ENCODE measurements around the gene KCTD2. TPM values are rescaled to one million over a fixed set of nuclear protein-coding genes. Genes with fewer than 3 reads are reported as not detected.
"Not testable (repeated sequence)": the region's sequence is repeated elsewhere in the genome, so short reads cannot be mapped to it uniquely, and the experiment has no call there.

Gene KCTD2
- total RNA-seq, 3 donors from 2014 or later (not counting 1 experiment from before 2014, with no cell fraction given) = 17.4 to 27.0 (median 24.7) TPM

- H3K4me3 ChIP-seq (ENCODE audit: low read length); H3K27me3 ChIP-seq (ENCODE audit: control insufficient read depth, insufficient read depth, low read length); intact Hi-C loops (cut with micrococcal nuclease); H3K27ac ChIP-seq (ENCODE audit: low read length); H3K36me3 Mint-ChIP-seq; H3K9me3 Mint-ChIP-seq; DNase-seq; ATAC-seq; H3K4me3 Mint-ChIP-seq; H3K27me3 Mint-ChIP-seq (ENCODE audit: low read depth in 2 of 2); H3K9me3 ChIP-seq (ENCODE audit: control insufficient read depth, insufficient read depth, low read length); H3K27ac Mint-ChIP-seq; H3K36me3 ChIP-seq (ENCODE audit: control insufficient read depth, insufficient read depth, low read length): not testable (repeated sequence)
- peaks cover 7 to 10% of the 10 kb centered on the region in 2 donors for H3K4me1 Mint-ChIP-seq
- H3K4me1 ChIP-seq (ENCODE audit: control insufficient read depth, insufficient read depth, low read length) = peaks cover 12% of the 10 kb centered on the region
- 100% methylated on average over 3 of the region's 5 CpGs for WGBS (ENCODE audit: insufficient coverage)
Measured at GRCh38 chr17:75072909-75073308, 25.9 kb downstream of the KCTD2 start.

- WGBS (ENCODE audit: insufficient coverage) = 95% methylated on average over 5 of the region's 5 CpGs
- Histone ChIP-seq H3K9me3 (ENCODE audit: control insufficient read depth, insufficient read depth, low read length) (no peaks in the 10 kb centered on the region), H3K4me3 (ENCODE audit: low read length) (no peak overlapping the region), H3K4me1 (ENCODE audit: control insufficient read depth, insufficient read depth, low read length) (peaks cover 17% of the 10 kb centered on the region), H3K36me3 (ENCODE audit: control insufficient read depth, insufficient read depth, low read length) (no peaks in the 10 kb centered on the region), H3K27me3 (ENCODE audit: control insufficient read depth, insufficient read depth, low read length) (no peaks in the 10 kb centered on the region), H3K27ac (ENCODE audit: low read length) (no peak overlapping the region)
- no peaks in the 10 kb centered on the region for H3K36me3 Mint-ChIP-seq
- H3K4me3 Mint-ChIP-seq = no peak overlapping the region
- no peak for DNase-seq
- intact Hi-C loops (cut with micrococcal nuclease) = no loop called here
- no peak for ATAC-seq
- H3K4me1 Mint-ChIP-seq = peaks cover 7 to 8% of the 10 kb centered on the region in 2 donors
- H3K9me3 Mint-ChIP-seq = no peaks in the 10 kb centered on the region
- no peaks in the 10 kb centered on the region for H3K27me3 Mint-ChIP-seq (ENCODE audit: low read depth in 2 of 2)
- TF ChIP-seq CTCF (IDR thresholded peaks at IDR 0.05) = no peak
- H3K27ac Mint-ChIP-seq = no peak overlapping the region
Measured at GRCh38 chr17:75073618-75074047, 26.6 kb downstream of the KCTD2 start.

- Mint-ChIP-seq H3K27ac (no peak overlapping the region), H3K27me3 (ENCODE audit: low read depth in 2 of 2) (no peaks in the 10 kb centered on the region), H3K4me3 (no peak overlapping the region), H3K9me3 (no peaks in the 10 kb centered on the region), H3K4me1 (peaks cover 7 to 8% of the 10 kb centered on the region in 2 donors), H3K36me3 (no peaks in the 10 kb centered on the region)
- Histone ChIP-seq H3K4me3 (ENCODE audit: low read length) (no peak overlapping the region), H3K9me3 (ENCODE audit: control insufficient read depth, insufficient read depth, low read length) (no peaks in the 10 kb centered on the region), H3K36me3 (ENCODE audit: control insufficient read depth, insufficient read depth, low read length) (no peaks in the 10 kb centered on the region), H3K27ac (ENCODE audit: low read length) (no peak overlapping the region), H3K27me3 (ENCODE audit: control insufficient read depth, insufficient read depth, low read length) (no peaks in the 10 kb centered on the region), H3K4me1 (ENCODE audit: control insufficient read depth, insufficient read depth, low read length) (peaks cover 26% of the 10 kb centered on the region)
- DNase-seq (no peak), ATAC-seq (no peak)
- no peak for TF ChIP-seq CTCF (IDR thresholded peaks at IDR 0.05)
- 91% methylated on average over 14 of the region's 14 CpGs for WGBS (ENCODE audit: insufficient coverage)
- intact Hi-C loops (cut with micrococcal nuclease) = no loop called here
Measured at GRCh38 chr17:75074532-75074931, 27.5 kb downstream of the KCTD2 start.

- Histone ChIP-seq H3K9me3 (ENCODE audit: control insufficient read depth, insufficient read depth, low read length) (no peaks in the 10 kb centered on the region), H3K4me1 (ENCODE audit: control insufficient read depth, insufficient read depth, low read length) (peaks cover 34% of the 10 kb centered on the region), H3K27me3 (ENCODE audit: control insufficient read depth, insufficient read depth, low read length) (no peaks in the 10 kb centered on the region), H3K36me3 (ENCODE audit: control insufficient read depth, insufficient read depth, low read length) (no peaks in the 10 kb centered on the region), H3K27ac (ENCODE audit: low read length) (no peak overlapping the region), H3K4me3 (ENCODE audit: low read length) (no peak overlapping the region)
- H3K4me1 Mint-ChIP-seq = peaks cover 7 to 8% of the 10 kb centered on the region in 2 donors
- ATAC-seq = no peak
- no peaks in the 10 kb centered on the region for H3K27me3 Mint-ChIP-seq (ENCODE audit: low read depth in 2 of 2)
- 93% methylated on average over 3 of the region's 4 CpGs for WGBS (ENCODE audit: insufficient coverage)
- no peaks in the 10 kb centered on the region for H3K36me3 Mint-ChIP-seq
- no peak for TF ChIP-seq CTCF (IDR thresholded peaks at IDR 0.05)
- H3K27ac Mint-ChIP-seq = no peak overlapping the region
- DNase-seq = no peak
- no peak overlapping the region for H3K4me3 Mint-ChIP-seq
- intact Hi-C loops (cut with micrococcal nuclease) = no loop called here
- no peaks in the 10 kb centered on the region for H3K9me3 Mint-ChIP-seq
Measured at GRCh38 chr17:75075597-75076336, 28.7 kb downstream of the KCTD2 start.
